Upper lobe of right lung (tissue), 1 donor: Measurements from ENCODE around the gene P2RY2. TPM values are rescaled to one million over a fixed set of nuclear protein-coding genes. Genes with fewer than 3 reads are reported as not detected.

Experiments
- ATAC-seq: fragments of 200-7000 bp; cut with Tn5 transposase; one replicate; pipeline ENCODE4 v1.9.1; 2020; ENCODE audit warnings: mild to moderate bottlenecking, moderate library complexity
- DNase-seq: peaks from one replicate; pipeline ENCODE4 v3.0.0-alpha.2; 2020
- H3K27ac ChIP-seq: fragments of 200-600 bp; one replicate; pipeline ENCODE4 v1.8.0; 2022
- H3K27me3 ChIP-seq: fragments of 200-600 bp; one replicate; pipeline ENCODE4 v1.8.0; 2022; ENCODE audit warnings: mild to moderate bottlenecking
- H3K36me3 ChIP-seq: fragments of 200-600 bp; one replicate; pipeline ENCODE4 v1.8.0; 2022
- H3K4me1 ChIP-seq: fragments of 200-600 bp; one replicate; pipeline ENCODE4 v1.8.0; 2022
- H3K4me3 ChIP-seq: fragments of 200-600 bp; one replicate; pipeline ENCODE4 v1.8.0; 2022; ENCODE audit warnings: mild to moderate bottlenecking
- H3K9me3 ChIP-seq: fragments of 200-600 bp; one replicate; pipeline ENCODE4 v1.8.0; 2022
- CTCF ChIP-seq: fragments of 200-600 bp; IDR thresholded peaks from one replicate; pipeline ENCODE4 v1.8.0; 2022; ENCODE audit warnings: antibody characterized with exemption
- intact Hi-C: fragments of 100-400 bp; cut with DNase I; formaldehyde crosslinking; loops from one replicate; pipeline ENCODE4 v1.11.0; 2022
- total RNA-seq: library from RNA; stranded (reverse); fragmentation: NEBNext Ultra II Directional; extraction: Animal tissue kit (Norgen Biotek cat#: 25700); gene quantifications from one replicate; pipeline ENCODE4 v1.2.1, GENCODE V29; 2021
- donor health status: DM: no; HTN: yes; CAD: no; lungs with severe emphysema.

P2RY2 gene
- total RNA-seq, 1 donor from 2014 or later: 7.4 TPM

GRCh38 chr11:73226297-73227006, 8.4 kb downstream of the P2RY2 start:
- H3K27ac ChIP-seq: no peak overlapping the region
- DNase-seq (peak; percentile 54), ATAC-seq (no peak)
- TF ChIP-seq CTCF: no peak
- no peaks in the 10 kb centered on the region for H3K27me3 ChIP-seq
- no peaks in the 10 kb centered on the region for H3K9me3 ChIP-seq
- H3K4me1 ChIP-seq: no peaks in the 10 kb centered on the region
- intact Hi-C loops: no loop called here
- no peaks in the 10 kb centered on the region for H3K36me3 ChIP-seq
- H3K4me3 ChIP-seq: no peak overlapping the region

GRCh38 chr11:73227571-73228211, 9.6 kb downstream of the P2RY2 start:
- DNase-seq (peak; percentile 89), ATAC-seq (peak; percentile 87)
- no peaks in the 10 kb centered on the region for H3K4me1 ChIP-seq
- no peaks in the 10 kb centered on the region for H3K9me3 ChIP-seq
- TF ChIP-seq CTCF: peak; percentile 26
- H3K27ac ChIP-seq: no peak overlapping the region
- no peaks in the 10 kb centered on the region for H3K36me3 ChIP-seq
- no peaks in the 10 kb centered on the region for H3K27me3 ChIP-seq
- H3K4me3 ChIP-seq: no peak overlapping the region
- intact Hi-C loops: no loop called here

- peaks cover 3% of the 10 kb centered on the region for H3K4me1 ChIP-seq
- ATAC-seq (no peak), DNase-seq (peak; percentile 21)
- TF ChIP-seq CTCF: no peak
- no peaks in the 10 kb centered on the region for H3K9me3 ChIP-seq
- H3K27ac ChIP-seq: no peak overlapping the region
- H3K27me3 ChIP-seq: no peaks in the 10 kb centered on the region
- H3K4me3 ChIP-seq: no peak overlapping the region
- intact Hi-C loops: no loop called here
- no peaks in the 10 kb centered on the region for H3K36me3 ChIP-seq
These were observed 10.4 kb downstream of the P2RY2 start for GRCh38 chr11:73228268-73229134.

GRCh38 chr11:73229321-73229895, 11.3 kb downstream of the P2RY2 start:
- no peak overlapping the region for H3K4me3 ChIP-seq
- H3K27me3 ChIP-seq: no peaks in the 10 kb centered on the region
- DNase-seq (peak; percentile 47), ATAC-seq (peak; percentile 3)
- no peak for TF ChIP-seq CTCF
- H3K9me3 ChIP-seq: no peaks in the 10 kb centered on the region
- no peaks in the 10 kb centered on the region for H3K36me3 ChIP-seq
- intact Hi-C loops: no loop called here
- H3K4me1 ChIP-seq: peaks cover 4% of the 10 kb centered on the region
- H3K27ac ChIP-seq: no peak overlapping the region
